RWPE2 (cell line): Measurements from ENCODE around the gene FMR1.

Experiments used
- ATAC-seq: fragments of 200-7000 bp; cut with Tn5 transposase; 3 replicates; pipeline ENCODE4 v1.9.1; 2021; ENCODE audit warnings: low read depth
- DNase-seq: peaks from one replicate; pipeline ENCODE4 v3.0.0-alpha.2; 2020; ENCODE audit warnings: low spot score
- H3K27ac ChIP-seq: fragments of 450-650 bp; 2 replicates; pipeline ENCODE4 v1.5.1; 2017; ENCODE audit warnings: mild to moderate bottlenecking; ENCODE audit not compliant: poor library complexity, severe bottlenecking
- H3K27me3 ChIP-seq: fragments of 250-450 bp; sonication (Bioruptor Pico); 2 replicates; pipeline ENCODE4 v1.5.1; 2021; ENCODE audit warnings: mild to moderate bottlenecking, moderate library complexity; ENCODE audit not compliant: insufficient read depth, poor library complexity, severe bottlenecking
- H3K36me3 ChIP-seq: fragments of 250-450 bp; sonication (Bioruptor Pico); 2 replicates; pipeline ENCODE4 v1.5.1; 2020; ENCODE audit warnings: low read depth, mild to moderate bottlenecking, moderate library complexity
- H3K4me1 ChIP-seq: fragments of 250-450 bp; sonication (Bioruptor Pico); 2 replicates; pipeline ENCODE4 v1.5.1; 2021; ENCODE audit warnings: mild to moderate bottlenecking, moderate library complexity; ENCODE audit not compliant: insufficient read depth, poor library complexity, severe bottlenecking
- H3K4me3 ChIP-seq: fragments of 250-450 bp; sonication (Bioruptor Pico); 2 replicates; pipeline ENCODE4 v1.5.1; 2021; ENCODE audit warnings: mild to moderate bottlenecking, moderate library complexity; ENCODE audit not compliant: severe bottlenecking
- H3K9me3 ChIP-seq: fragments of 250-450 bp; sonication (Bioruptor Pico); 2 replicates; pipeline ENCODE4 v1.5.1; 2021; ENCODE audit warnings: mild to moderate bottlenecking, moderate library complexity; ENCODE audit not compliant: severe bottlenecking
- CTCF ChIP-seq: fragments of 450-650 bp; IDR thresholded peaks from one replicate; pipeline ENCODE4 v1.5.1; 2017; ENCODE audit warnings: mild to moderate bottlenecking, moderate library complexity; ENCODE audit not compliant: poor library complexity, severe bottlenecking

The FMR1 gene

GRCh38 chrX:147960722-147961121 lies 49.0 kb downstream of the FMR1 start:
- TF ChIP-seq CTCF = no peak
- Histone ChIP-seq H3K36me3 (no peaks in the 10 kb centered on the region), H3K4me3 (no peak overlapping the region), H3K27me3 (no peaks in the 10 kb centered on the region), H3K9me3 (no peaks in the 10 kb centered on the region), H3K4me1 (no peaks in the 10 kb centered on the region), H3K27ac (no peak overlapping the region)
- ATAC-seq = no peak
- DNase-seq = no peak

- Histone ChIP-seq H3K36me3 (no peaks in the 10 kb centered on the region), H3K9me3 (no peaks in the 10 kb centered on the region)
Observed at GRCh38 chrX:147962476-147962875, 50.8 kb downstream of the FMR1 start.

GRCh38 chrX:147978931-147979330 lies 67.2 kb downstream of the FMR1 start:
- no peak overlapping the region for H3K27ac ChIP-seq
- no peaks in the 10 kb centered on the region for H3K36me3 ChIP-seq
- H3K4me1 ChIP-seq = no peaks in the 10 kb centered on the region
- no peaks in the 10 kb centered on the region for H3K27me3 ChIP-seq
- no peaks in the 10 kb centered on the region for H3K9me3 ChIP-seq
- ATAC-seq = no peak
- no peak overlapping the region for H3K4me3 ChIP-seq
- no peak for DNase-seq
- TF ChIP-seq CTCF = no peak

More at GRCh38 chrX:147962476-147962875, 50.8 kb downstream of the FMR1 start:
- no peak for TF ChIP-seq CTCF
- H3K27ac ChIP-seq = no peak overlapping the region
- no peaks in the 10 kb centered on the region for H3K27me3 ChIP-seq
- DNase-seq (no peak), ATAC-seq (peak; percentile 44; the same call in 2 of the 3 replicates)
- no peaks in the 10 kb centered on the region for H3K4me1 ChIP-seq
- H3K4me3 ChIP-seq = no peak overlapping the region

GRCh38 chrX:147981038-147981752 lies 69.5 kb downstream of the FMR1 start, which contains the start of gene FMR1NB:
FMR1NB (plus strand) TSS chrX:147981337; CDS start chrX:147981403, 66 bp downstream.
- ATAC-seq (no peak), DNase-seq (no peak)
- Histone ChIP-seq H3K36me3 (no peaks in the 10 kb centered on the region), H3K4me3 (no peak within 1 kb of the TSS), H3K27ac (no peak within 1 kb of the TSS), H3K27me3 (no peaks in the 10 kb centered on the region), H3K4me1 (no peaks in the 10 kb centered on the region), H3K9me3 (no peaks in the 10 kb centered on the region)
- TF ChIP-seq CTCF = no peak
